ENCODE data around the gene SLC7A1. TPM values are rescaled to one million over a fixed set of nuclear protein-coding genes. Genes with fewer than 3 reads are reported as not detected.

Gene SLC7A1
- total RNA-seq, 1 experiment from 2014 or later = 31.5 TPM

DNA sequence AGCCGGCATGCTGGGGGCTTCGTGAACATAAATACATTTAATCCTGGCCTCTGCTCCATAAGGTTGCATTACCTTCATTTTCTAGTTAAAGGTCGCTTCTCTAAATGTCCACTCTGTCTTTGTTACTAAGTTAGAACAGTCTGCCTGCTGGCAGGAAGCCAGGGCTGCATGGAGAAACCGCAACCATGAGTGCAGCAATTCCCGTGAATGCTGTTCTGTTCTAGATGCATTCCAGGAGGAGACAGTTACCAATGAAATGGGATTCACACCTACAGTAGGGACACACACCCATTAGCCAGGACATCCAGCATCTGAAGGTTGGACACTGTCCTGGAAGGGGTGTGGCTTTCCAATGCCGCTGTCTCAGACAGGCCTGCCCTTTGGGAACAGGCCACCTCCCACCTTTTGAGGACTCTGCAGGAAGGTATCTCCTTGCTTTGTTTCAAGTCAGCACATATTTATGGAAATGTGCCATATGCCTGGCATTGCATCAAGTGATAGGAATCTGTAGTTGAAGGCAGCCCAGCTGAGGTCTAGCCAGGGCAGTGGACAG is 129.7 kb downstream of the SLC7A1 start:
- peak; percentile 83 for DNase-seq (ENCODE audit: low read depth, low spot score)

DNA sequence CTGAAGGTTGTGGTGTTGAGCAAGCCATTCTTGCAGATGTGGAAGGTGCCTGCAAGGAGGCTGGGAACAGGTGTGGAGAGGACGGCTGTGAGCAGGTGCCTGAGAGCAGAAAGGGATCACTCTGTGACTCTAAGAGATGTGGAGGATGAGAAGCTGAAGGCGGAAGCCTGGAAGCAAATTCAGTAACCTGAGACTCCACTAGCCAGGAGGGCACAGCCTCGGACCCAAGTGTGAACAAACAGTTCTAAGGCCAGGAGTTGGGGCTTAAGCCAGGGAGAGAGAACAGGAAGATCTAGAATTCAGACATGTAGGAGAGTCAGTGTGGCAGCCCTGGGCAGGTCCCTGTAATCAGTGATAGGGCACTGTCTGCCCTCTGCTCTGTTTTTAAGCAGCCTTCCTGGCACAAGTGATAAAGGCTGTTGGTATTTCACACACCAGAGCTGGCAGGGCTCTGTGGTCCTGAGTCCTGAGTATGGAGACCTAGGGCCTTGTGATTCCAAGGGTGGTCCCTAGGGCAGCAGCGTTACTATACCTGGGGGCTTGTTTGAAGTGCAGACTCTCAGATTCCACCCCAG is 131.3 kb downstream of the SLC7A1 start:
- DNase-seq (ENCODE audit: low read depth, low spot score) = no peak
- in situ Hi-C loops (cut with HindIII; ENCODE audit: low pct_unique_long_range_greater_than_20kb, low sequenced_read_pairs) = no loop called here

More for the DNA sequence above, 129.7 kb downstream of the SLC7A1 start:
- in situ Hi-C loops (cut with HindIII; ENCODE audit: low pct_unique_long_range_greater_than_20kb, low sequenced_read_pairs) = no loop called here

DNA sequence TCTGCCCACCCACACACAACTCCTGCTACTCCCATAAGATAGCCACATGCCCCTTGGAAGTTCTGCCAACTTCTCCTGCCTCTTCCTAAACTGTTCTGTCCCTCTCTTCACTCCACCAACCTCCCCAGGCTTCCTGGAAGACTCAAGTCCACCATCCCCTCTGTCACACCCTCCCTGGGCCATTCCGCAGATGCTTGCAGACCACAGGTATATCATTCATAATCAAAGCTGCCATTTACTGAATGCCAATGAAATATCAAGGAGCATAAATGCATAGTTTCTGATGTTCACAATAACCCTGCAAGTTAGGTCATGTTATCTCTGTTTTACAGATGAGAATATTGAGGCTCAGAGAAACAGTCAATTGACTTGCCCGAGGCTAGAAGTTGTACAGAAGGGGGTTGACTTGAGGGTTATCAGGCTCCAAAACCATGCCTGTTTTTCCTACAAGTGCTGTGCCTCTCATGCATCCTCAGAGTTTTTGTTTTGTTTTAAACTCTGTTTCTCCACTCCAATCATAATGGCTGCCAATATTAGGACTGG is 135.6 kb downstream of the SLC7A1 start:
- no peak for DNase-seq (ENCODE audit: low read depth, low spot score)
- in situ Hi-C loops (cut with HindIII; ENCODE audit: low pct_unique_long_range_greater_than_20kb, low sequenced_read_pairs) = no loop called here

Measured in SK-MEL-5 (cell line).